Midbrain (tissue), 1 donor: ENCODE measurements around the gene RALGAPA1.

Experiments used
- DNase-seq: peaks from one replicate; lab custom pipeline; 2025; lab: John Stamatoyannopoulos, UW

Gene RALGAPA1

DNA sequence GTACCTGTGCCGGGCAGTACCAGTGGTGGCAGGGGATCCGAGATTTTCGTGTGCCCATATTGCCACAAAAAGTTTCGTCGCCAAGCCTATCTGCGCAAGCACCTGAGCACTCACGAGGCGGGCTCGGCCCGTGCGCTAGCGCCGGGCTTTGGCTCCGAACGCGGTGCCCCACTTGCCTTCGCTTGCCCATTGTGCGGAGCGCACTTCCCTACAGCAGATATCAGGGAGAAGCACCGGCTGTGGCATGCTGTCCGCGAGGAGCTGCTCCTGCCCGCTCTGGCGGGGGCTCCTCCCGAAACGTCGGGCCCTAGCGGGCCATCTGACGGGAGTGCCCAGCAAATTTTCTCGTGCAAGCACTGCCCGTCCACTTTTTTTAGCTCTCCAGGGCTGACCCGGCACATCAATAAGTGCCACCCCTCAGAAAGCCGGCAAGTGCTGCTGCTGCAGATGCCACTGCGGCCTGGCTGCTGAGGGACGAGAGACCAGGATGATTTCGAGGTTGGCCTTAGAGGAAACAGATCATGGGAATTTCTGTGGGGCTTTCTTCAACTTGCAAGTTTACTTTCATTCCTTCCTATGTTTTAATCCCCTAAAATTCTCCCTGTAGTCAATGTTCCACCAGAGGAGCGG is 273.5 kb downstream of the RALGAPA1 start:
- DNase-seq = no peak

DNA sequence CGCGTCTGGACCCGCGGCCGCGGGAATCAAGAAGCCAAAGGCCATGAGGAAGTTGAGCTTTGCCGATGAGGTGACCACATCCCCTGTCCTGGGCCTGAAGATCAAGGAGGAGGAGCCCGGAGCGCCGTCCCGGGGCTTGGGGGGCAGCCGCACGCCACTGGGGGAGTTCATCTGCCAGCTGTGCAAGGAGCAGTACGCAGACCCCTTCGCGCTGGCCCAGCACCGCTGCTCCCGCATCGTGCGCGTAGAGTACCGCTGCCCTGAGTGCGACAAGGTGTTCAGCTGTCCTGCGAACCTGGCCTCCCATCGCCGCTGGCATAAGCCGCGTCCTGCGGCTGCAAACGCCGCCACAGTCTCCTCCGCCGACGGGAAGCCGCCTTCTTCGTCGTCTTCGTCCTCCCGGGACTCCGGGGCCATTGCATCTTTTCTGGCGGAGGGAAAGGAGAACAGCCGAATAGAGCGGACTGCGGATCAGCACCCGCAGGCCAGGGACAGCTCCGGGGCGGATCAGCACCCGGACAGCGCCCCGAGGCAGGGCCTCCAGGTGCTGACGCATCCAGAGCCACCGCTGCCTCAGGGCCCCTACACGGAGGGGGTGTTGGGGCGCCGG is 274.1 kb downstream of the RALGAPA1 start:
- peak; percentile 65 for DNase-seq

DNA sequence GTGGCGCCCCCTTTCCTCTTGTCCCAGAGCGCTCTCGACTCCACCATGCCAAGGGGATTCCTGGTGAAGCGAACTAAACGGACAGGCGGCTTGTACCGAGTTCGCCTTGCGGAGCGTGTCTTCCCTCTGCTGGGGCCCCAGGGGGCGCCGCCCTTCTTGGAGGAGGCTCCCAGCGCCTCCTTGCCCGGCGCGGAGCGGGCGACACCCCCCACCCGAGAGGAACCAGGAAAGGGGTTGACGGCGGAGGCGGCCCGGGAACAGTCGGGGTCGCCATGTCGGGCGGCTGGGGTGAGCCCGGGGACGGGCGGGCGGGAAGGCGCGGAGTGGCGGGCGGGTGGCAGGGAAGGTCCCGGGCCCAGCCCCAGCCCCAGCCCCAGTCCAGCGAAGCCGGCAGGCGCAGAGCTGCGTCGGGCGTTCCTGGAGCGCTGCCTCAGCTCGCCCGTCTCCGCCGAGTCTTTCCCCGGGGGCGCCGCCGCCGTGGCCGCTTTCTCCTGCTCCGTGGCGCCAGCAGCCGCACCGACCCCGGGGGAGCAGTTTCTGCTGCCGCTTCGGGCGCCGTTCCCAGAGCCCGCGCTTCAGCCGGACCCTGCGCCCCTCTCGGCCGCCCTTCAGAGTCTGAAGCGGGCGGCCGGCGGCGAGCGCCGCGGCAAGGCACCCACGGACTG is 274.8 kb downstream of the RALGAPA1 start:
- DNase-seq = no peak

DNA sequence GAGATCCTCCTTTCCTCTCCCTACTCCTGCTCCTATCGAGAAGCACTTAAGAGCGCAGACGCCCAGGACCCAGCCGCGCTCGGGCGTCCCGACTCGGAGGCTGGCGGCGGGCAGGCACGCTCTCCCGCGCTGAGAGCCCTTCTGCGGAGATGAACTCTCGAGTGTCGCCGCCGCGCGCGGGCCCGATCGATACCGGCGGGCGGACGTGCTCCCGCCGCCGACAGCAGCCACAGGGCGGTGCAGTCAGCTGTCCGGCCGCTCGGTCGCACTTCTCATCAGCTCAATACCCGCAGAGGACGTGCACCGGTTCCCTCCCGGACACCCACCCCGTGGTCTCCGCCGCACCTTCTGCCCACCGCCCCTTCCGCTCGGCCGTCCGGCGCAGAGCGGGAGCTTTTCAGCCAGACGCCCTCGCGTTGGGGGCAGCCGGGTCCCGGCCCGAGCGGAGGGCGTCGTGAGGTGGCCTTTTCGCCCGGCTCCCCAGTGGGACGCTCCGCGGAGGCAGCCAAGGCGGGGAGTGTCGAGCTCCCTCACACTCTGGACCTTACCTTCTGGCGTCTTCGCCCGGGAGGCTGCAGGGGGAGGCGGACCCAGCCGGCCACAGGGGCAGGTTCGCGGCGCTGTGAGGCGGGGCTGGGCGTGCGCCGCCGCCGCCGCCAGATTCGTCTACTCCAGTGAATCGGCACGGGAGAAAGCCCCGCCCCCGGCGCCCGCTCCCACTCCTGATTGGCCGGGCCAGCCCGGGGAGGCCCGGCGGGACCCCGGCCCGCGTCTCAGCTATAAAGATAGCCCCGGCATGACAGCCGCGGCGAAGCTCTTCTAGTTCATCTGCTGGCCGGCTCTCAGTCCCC is 275.5 kb downstream of the RALGAPA1 start, which contains the start of gene INSM2:
Gene INSM2, plus strand, starts transcription at position 808 of the 851 bp plus-strand sequence. CDS start 89 bp downstream, outside the sequence.
- peak; percentile 15 for DNase-seq

DNA sequence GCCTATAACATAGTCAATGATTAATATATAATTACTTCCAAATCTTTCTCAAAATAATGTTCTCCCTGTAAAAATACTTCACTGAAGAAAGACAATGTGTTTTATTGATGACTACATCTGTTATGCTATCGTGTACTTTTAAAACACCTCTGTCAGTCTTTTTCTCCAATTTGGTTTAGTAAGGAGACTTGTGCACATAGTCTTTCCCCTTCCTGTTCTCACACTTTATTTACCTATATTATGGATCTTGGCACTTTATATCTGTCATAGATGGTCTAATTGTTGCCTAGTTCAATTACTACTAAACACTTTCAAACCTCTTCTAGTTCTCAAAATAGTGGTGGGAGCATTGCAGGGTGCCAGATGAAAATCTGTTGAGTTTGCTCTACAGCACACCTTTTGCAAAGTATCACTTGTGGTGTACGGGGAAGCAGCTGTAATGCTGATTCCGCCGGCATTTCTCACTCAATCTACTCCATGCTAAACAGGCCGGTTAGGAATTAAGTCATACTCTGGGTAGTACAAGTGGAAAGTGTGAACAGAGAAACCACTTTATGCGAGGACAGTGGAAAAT is 276.2 kb downstream of the RALGAPA1 start:
- DNase-seq = no peak

DNA sequence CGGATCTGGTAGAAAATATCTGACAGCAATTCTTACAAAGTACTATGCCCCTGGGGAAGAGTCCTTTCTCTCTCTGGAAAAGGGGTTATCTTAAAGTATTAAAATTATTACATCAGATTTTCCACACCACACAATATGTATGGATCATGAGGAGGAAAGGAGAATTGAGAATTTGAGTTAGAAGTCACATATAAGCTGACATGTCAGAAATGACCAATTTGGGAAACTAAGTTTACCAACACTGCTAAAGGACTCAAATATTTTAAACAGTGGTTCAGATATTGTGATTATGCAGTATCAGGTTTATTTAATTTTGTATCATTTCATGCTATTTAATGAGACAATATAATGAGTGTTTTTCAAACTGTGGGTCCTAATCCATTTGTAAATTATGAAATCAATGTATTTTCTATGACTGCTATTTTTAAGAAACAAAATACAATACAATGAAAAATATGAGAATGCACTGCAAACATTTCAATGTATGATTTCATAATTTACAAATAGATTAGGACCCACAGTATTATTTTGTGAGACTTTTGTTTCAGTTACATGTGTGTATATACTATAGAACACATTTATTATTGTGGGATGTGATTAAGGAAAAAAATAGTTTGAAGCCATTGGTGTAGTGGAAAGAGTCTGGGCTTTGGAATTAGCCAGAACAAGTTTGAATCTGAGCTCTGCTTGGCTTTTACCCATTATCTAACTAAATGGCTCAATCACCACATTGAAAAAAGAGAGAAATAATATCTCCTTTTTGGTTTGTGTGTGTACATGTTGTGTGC is 276.9 kb downstream of the RALGAPA1 start:
- no peak for DNase-seq

DNA sequence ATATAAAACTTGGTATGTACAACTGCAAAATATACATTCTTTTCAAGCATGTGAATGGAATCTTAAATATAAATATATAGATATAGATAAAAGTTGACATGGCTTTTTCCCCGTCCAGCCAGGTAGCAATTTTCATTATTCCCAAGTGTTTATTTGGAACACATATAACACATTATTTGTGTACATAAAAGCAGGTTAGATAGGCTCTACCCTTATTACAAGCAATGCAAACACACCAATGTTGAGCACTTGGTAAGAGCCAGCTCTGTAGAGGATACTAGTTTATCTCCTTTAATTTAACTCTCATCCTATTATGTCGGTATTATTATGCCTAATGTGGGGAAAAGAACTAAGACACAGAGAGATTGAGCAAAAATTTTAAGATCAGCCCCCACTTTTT is 282.1 kb downstream of the RALGAPA1 start:
- no peak for DNase-seq

DNA sequence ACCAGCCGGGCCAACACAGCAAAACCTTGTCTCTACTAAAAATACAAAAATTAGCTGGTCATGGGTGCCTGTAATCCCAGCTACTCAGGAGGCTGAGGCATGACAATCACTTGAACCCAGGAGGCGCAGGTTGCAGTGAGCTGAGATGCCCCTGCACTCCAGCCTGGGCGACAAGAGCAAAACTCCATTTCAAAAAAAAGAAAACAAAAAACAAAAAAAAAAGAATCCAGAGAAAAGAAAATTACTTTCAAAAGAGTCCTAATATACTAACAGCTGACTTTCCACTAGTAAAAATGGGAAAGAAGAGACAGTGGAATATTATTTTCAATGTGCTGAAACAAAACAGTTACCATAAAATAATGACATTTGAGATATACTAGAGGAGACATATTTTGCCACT is 283.4 kb downstream of the RALGAPA1 start:
- no peak for DNase-seq

DNA sequence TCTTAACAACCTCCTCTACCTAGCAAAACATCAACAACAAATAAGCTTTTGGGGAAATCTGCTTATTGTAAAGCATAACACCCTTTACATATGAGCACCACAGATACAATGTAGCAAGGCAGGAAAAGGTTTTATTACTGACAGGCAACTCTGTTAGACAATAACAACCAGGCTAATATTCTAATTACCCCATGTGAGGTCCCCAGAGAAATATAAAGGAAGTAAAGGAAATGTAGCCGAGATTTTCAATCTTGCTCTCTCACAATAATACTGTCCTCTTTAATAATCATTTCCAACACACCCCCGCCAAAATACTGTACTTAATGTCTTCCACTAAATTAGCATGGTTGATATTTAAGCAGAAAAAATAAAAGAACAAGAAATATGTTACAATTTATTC is 289.1 kb downstream of the RALGAPA1 start:
- DNase-seq = no peak

DNA sequence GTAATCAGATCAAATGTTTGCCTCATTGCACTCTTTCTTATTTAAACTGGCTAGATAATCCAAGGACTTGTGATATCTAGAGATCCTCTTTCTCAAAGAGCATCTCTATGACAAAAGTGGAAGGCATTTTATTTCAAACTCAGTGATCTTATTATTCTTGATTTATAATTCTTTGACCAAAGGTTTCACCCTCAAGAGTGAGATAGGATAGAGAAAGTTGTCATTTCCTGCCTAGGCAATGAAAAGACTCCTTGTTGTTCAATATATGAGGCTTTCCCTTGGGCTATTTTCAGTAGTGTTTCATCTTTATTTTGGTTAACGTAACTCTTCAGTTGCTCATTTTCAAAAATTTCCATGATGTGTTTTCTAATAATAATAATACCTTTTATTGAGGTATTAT is 293.2 kb downstream of the RALGAPA1 start:
- DNase-seq = no peak

DNA sequence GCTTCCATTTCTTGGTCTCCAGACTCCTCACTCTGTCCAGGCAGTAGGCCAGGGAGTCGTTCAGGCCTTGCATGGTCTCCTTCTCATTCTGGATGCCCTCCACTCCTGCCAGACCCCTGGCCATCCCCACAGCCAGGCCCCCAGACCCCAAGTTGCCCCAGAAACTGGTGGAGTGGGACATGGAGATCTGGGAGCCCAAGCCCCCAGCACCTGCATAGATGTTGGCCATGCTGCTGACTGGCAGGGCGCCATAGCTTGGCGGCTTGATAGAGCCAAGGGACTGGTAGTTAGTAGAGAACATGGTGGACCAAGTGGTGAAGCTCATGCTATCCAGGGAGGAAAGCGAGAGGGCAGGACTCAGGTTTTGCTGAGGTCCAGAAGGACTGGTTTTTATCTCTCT is 296.3 kb downstream of the RALGAPA1 start:
- no peak for DNase-seq

DNA sequence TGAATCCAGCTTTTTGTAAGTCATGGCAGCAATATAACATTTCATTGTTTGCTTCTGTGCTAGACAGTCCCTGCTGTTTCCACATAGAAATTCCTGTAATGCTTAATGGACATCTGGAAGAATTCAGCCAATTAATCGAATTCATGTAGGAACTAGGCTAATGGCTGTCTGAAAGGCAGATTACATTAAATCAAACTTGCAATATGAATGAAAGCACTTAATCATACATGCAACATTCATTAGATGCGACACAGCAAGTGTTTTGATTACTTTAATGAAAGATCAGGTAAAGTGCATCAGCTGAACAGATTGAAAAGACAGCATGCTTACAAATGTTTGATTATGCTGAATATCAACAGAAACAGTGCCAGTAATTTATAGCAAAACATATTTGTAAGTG is 299.2 kb downstream of the RALGAPA1 start:
- DNase-seq = no peak

DNA sequence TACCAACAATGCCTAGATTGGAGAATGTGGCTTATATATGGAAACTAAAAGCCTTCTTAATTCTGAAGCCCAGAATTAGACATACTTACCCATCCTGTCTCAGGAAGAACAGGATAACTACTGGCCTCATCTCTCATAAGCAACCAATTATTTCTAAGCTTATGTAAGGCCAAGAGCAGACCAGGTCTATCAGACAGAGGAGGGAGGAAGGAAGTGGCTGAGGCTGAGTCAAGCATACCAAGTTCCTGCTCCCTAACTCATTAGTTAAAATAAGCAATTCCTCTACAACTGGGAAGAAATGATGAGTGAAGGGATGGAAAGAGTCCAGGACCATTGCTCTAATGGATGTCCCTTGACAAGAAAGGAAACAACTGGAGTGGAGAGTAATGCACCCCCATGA is 302.2 kb downstream of the RALGAPA1 start:
- DNase-seq = no peak

DNA sequence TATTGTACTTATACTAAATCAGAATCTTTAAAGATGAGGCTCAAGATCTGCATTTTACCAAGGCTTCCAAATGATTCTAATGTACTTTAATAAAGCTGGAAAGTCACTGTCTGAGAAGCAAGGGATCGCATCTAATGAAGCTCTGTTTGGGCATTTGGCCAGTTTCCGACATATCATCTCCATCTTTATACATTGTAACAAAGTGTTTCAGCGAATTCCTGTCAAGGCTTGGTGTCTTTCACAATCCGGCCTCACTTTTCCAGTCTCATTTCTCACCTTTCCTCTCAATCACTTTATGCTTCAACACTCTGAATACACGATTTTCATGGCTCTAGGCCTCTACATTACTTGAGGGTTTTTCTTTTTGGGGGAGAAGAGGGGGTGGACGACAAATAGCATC is 302.6 kb downstream of the RALGAPA1 start:
- no peak for DNase-seq

DNA sequence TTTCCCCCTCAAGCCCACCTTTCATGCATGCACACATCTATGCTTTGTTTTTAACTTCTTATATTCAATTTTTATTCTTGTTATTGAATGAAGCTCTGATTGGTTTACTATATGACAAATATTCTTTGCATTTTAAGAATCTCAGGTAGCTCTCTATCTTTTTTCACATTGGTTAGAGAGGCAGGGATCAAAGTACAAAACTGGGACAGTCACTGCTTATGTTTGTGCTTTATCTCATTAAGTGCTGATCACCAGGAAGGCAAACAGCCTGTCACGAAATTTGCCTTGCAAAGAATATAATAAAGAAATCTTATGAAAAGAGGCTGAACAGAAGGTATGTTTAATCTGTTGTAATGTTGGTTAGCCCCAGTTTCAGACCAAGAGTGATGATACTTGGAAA is 304.8 kb downstream of the RALGAPA1 start:
- no peak for DNase-seq

DNA sequence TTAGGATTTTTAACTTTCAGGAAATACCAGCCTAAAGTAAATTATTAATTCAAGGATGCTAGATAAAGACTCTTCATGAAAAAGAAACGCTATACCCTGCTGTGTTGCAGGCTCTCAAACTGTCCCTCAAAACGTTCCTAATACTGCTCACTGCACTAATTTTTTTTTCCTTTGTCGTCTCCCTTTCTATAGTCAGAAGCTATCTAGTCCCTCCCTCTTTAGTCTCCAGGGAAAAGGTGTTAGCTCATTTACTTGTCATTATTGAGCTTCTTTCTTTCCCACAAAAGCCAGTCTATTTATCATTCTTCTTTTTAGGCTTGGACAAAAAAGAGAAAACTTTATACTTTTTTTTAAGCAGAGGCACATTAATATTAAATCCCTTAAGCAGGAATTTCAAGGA is 305.4 kb downstream of the RALGAPA1 start:
- DNase-seq = no peak

DNA sequence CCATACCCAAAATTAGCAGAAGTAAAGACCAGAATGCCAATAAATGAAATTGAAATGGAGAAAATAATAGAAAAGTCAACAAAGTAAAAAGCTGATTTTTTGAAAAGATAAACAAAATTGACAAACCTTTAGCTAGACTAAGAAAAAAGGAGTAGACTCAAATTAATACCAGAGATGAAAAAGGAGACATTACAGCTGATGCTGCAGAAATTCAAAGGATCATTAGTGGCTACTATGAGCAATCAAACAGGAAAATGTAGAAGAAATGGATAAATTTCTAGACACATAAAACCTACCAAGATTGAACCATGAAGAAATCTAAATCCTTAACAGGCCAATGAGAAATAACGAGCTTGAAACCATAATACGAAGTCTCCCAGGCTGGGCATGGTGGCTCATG is 309.9 kb downstream of the RALGAPA1 start:
- DNase-seq = no peak

DNA sequence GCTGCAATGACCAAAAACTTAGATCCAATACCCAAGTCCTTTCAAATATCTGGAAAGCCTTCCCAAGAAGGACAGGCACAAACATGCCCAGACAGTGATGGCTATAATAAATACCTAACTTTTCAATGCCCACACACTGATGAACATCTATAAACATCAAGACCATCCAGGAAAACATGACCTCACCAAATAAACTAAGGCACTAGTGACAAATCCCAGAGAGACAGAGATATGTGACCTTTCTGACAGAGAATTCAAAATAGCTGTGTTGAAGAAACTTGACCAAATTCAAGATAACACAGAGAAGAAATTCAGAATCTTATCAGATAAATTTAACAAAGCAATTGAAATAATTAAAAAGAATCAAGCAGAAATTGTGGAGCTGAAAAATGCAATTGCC is 313.8 kb downstream of the RALGAPA1 start:
- no peak for DNase-seq

DNA sequence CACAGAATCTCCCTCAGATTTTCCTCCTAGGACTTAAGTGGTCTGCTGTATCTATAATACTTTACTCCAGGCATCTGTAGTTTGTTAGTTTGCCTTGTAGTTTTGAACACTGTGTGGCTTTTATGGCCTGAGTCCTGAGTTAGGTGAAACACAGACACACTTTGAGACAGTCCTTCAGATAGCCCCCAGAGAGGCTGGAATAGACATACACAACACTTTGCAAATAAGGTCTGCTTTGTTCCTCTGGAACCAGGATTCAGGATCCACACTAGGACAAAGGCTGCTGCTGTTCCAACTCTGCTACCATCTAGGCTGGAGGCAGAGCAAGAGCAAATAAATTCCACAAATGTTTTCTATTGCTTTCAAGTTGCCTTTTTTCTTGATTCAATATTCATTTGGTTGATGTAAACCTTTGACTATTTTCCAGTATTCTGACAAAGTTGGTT is 316.5 kb downstream of the RALGAPA1 start:
- no peak for DNase-seq
